Suprapubic skin (tissue), 4 donors: ENCODE measurements around the gene MYLK3. TPM values are rescaled to one million over a fixed set of nuclear protein-coding genes. Genes with fewer than 3 reads are reported as not detected.

Experiments
- DNase-seq, 2 donors: peaks; one replicate each; pipeline ENCODE4 v3.0.0-alpha.2; 2019; ENCODE audit warnings: low spot score in 2 of 2
- H3K27ac ChIP-seq: fragments of 200-600 bp; sonication (generic); one replicate; pipeline ENCODE4 v1.5.1; 2019
- H3K27me3 ChIP-seq: fragments of 200-600 bp; sonication (generic); one replicate; pipeline ENCODE4 v1.5.1; 2019
- H3K36me3 ChIP-seq: fragments of 200-600 bp; sonication (generic); one replicate; pipeline ENCODE4 v1.5.1; 2019
- H3K4me1 ChIP-seq: fragments of 200-600 bp; sonication (generic); one replicate; pipeline ENCODE4 v1.5.1; 2019
- H3K4me3 ChIP-seq: fragments of 200-600 bp; sonication (generic); one replicate; pipeline ENCODE4 v1.5.1; 2019; ENCODE audit warnings: mild to moderate bottlenecking
- H3K9me3 ChIP-seq: fragments of 200-600 bp; sonication (generic); one replicate; pipeline ENCODE4 v1.5.1; 2019
- CTCF ChIP-seq, 2 donors: fragments of 200-600 bp in 1 of 2; fragments of 450-650 bp in 1 of 2; sonication (generic) in 1 of 2; IDR thresholded peaks; one replicate each; pipeline ENCODE4 v1.5.1; 2016 to 2019; ENCODE audit warnings: antibody characterized with exemption in 2 of 2, mild to moderate bottlenecking in 1 of 2, moderate library complexity in 1 of 2
- EP300 ChIP-seq: sonication (generic); formaldehyde crosslinking; IDR thresholded peaks from one replicate; pipeline ENCODE4 v1.6.1; 2017; ENCODE audit warnings: antibody characterized with exemption
- POLR2A ChIP-seq, 2 donors: fragments of 450-650 bp; IDR thresholded peaks; one replicate each; pipeline ENCODE4 v1.6.1; 2017; ENCODE audit warnings: antibody characterized with exemption in 2 of 2, mild to moderate bottlenecking in 2 of 2, moderate library complexity in 2 of 2
- POLR2AphosphoS5 ChIP-seq, 3 donors: sonication (generic); formaldehyde crosslinking; IDR thresholded peaks; one replicate each; pipeline ENCODE4 v1.6.1; 2017; ENCODE audit warnings: antibody characterized with exemption in 3 of 3
- WGBS: methylation state at CpG from one replicate; pipeline ENCODE4 v1.1.5; 2018; 5-methylcytosine and 5-hydroxymethylcytosine counted together
- total RNA-seq, 4 donors: library from RNA; depleted of rRNA; stranded (reverse); fragments of >200 nt; gene quantifications; one replicate each; pipeline ENCODE4 v1.1.0, GENCODE V29; 2016

Gene MYLK3
- total RNA-seq: under 1 TPM in 2 of 4 donors, not detected in 2; 0.13 to 0.32 TPM

- Histone ChIP-seq H3K27me3 (peaks cover 8% of the 10 kb centered on the region), H3K9me3 (no peaks in the 10 kb centered on the region), H3K27ac (no peak within 1 kb of the TSS), H3K4me3 (no peak within 1 kb of the TSS), H3K4me1 (peaks cover 6% of the 10 kb centered on the region), H3K36me3 (no peaks in the 10 kb centered on the region)
- 68% methylated on average over 9 of the region's 25 CpGs for WGBS
- TF ChIP-seq EP300: no peak
- DNase-seq: peak in 1 of 2 donors; percentile 50
These were observed at the start of gene MYLK3 for GRCh38 chr16:46747777-46748651. TSS of gene MYLK3 (minus strand) at chr16:46748344. CDS start at chr16:46748193, 151 bp downstream.

- H3K36me3 ChIP-seq: no peaks in the 10 kb centered on the region
- H3K27me3 ChIP-seq: no peaks in the 10 kb centered on the region
- no peak overlapping the region for H3K4me3 ChIP-seq
- no peak for DNase-seq
- TF ChIP-seq POLR2AphosphoS5 (IDR thresholded peaks at IDR 0.05) (no peak), POLR2A (IDR thresholded peaks at IDR 0.05) (no peak), EP300 (no peak), CTCF (IDR thresholded peaks at IDR 0.05) (no peak)
- no peaks in the 10 kb centered on the region for H3K4me1 ChIP-seq
- H3K9me3 ChIP-seq: peaks cover 8% of the 10 kb centered on the region
- no peak overlapping the region for H3K27ac ChIP-seq
- 95% methylated on average over 4 of the region's 4 CpGs for WGBS
These were observed 49.4 kb upstream of the MYLK3 start for GRCh38 chr16:46797501-46797900.

- no peak overlapping the region for H3K4me3 ChIP-seq
- no peaks in the 10 kb centered on the region for H3K36me3 ChIP-seq
- no peak overlapping the region for H3K27ac ChIP-seq
- TF ChIP-seq POLR2A (IDR thresholded peaks at IDR 0.05): no peak
- H3K27me3 ChIP-seq: no peaks in the 10 kb centered on the region
- no peaks in the 10 kb centered on the region for H3K4me1 ChIP-seq
- WGBS: 97% methylated on average over 1 of the region's 1 CpG
- DNase-seq: no peak
- H3K9me3 ChIP-seq: peaks cover 8% of the 10 kb centered on the region
These were observed 48.7 kb upstream of the MYLK3 start for GRCh38 chr16:46796764-46797269.

- no peak overlapping the region for H3K27ac ChIP-seq
- no peaks in the 10 kb centered on the region for H3K27me3 ChIP-seq
- no peak for TF ChIP-seq POLR2A (IDR thresholded peaks at IDR 0.05)
- TF ChIP-seq CTCF (IDR thresholded peaks at IDR 0.05): no peak
- TF ChIP-seq EP300: no peak
- no peak for TF ChIP-seq POLR2AphosphoS5 (IDR thresholded peaks at IDR 0.05)
- H3K4me1 ChIP-seq: peaks cover 6% of the 10 kb centered on the region
- no peak overlapping the region for H3K4me3 ChIP-seq
- WGBS: 97% methylated on average over 1 of the region's 1 CpG
- H3K9me3 ChIP-seq: peaks cover 8% of the 10 kb centered on the region
- H3K36me3 ChIP-seq: no peaks in the 10 kb centered on the region
- no peak for DNase-seq
These were observed 45.7 kb upstream of the MYLK3 start for GRCh38 chr16:46793841-46794240.

- no peak for DNase-seq
- Histone ChIP-seq H3K27me3 (no peaks in the 10 kb centered on the region), H3K4me3 (peak overlapping the region; percentile 65), H3K27ac (no peak overlapping the region), H3K9me3 (peaks cover 8% of the 10 kb centered on the region), H3K4me1 (peaks cover 6% of the 10 kb centered on the region), H3K36me3 (no peaks in the 10 kb centered on the region)
- TF ChIP-seq EP300: no peak
- 83% methylated on average over 8 of the region's 8 CpGs for WGBS
These were observed 42.6 kb upstream of the MYLK3 start for GRCh38 chr16:46790599-46791270.

DNA sequence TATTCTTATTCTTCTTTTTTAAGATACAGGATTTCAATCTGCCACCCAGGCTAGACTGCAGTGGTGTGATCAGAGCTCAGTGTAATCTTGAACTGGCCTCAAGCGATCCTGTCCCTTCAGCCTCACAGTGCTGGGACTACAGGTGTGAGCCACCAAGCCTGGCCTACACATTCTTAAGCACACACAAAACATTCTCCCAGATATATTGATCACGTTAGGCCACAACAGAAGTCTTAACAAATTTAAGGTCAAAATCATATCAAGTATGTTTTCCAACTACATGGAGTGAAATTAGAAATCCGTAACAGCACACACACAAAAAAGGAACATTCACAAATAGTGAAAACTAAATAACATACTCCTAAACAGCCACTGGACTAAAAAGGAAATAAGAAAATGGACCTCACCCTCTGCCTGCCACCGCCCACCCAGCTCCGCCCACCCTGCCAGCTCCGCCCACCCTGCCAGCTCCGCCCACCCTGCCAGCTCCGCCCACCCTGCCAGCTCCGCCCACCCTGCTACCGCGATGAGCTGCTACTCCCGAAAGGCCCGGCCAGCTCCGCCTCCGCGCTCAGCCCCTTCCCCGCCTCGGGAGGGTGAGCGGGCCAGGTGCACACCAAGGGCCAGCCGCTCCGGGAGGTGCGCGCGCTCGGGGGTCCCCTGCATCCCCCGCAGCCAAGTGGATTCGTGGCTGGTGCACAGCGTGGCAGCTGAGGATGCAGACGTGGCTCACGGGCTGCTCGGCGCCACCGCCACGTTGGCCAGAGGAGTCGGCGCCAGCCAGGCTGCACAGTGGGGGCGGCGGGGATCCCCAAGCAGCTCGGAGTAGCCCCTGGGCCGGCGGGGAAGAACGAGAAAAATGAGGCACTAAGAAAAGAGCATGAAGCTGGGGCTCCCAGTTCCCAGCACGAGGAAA lies 41.6 kb upstream of the MYLK3 start:
- H3K27ac ChIP-seq: no peak overlapping the region
- TF ChIP-seq POLR2A (IDR thresholded peaks at IDR 0.05) (no peak), EP300 (no peak), CTCF (IDR thresholded peaks at IDR 0.05) (no peak), POLR2AphosphoS5 (IDR thresholded peaks at IDR 0.05) (no peak)
- peak overlapping the region; percentile 65 for H3K4me3 ChIP-seq
- no peaks in the 10 kb centered on the region for H3K27me3 ChIP-seq
- peak; percentile 84 to 86 for DNase-seq
- 17% methylated on average over 15 of the region's 43 CpGs for WGBS
- H3K36me3 ChIP-seq: no peaks in the 10 kb centered on the region
- peaks cover 8% of the 10 kb centered on the region for H3K9me3 ChIP-seq
- H3K4me1 ChIP-seq: peaks cover 6% of the 10 kb centered on the region
